GM12874 (cell line): ENCODE results near the gene RASGEF1B.

ENCODE experiments used
- TF ChIP-seq, protein P1 (sequence below): IDR thresholded peaks from 2 replicates; pipeline ENCODE4 v1.5.1; 2011; ENCODE audit warnings: low read depth, mild to moderate bottlenecking, control low read depth, low read length, moderate library complexity; ENCODE audit not compliant: insufficient read depth

Gene RASGEF1B

DNA sequence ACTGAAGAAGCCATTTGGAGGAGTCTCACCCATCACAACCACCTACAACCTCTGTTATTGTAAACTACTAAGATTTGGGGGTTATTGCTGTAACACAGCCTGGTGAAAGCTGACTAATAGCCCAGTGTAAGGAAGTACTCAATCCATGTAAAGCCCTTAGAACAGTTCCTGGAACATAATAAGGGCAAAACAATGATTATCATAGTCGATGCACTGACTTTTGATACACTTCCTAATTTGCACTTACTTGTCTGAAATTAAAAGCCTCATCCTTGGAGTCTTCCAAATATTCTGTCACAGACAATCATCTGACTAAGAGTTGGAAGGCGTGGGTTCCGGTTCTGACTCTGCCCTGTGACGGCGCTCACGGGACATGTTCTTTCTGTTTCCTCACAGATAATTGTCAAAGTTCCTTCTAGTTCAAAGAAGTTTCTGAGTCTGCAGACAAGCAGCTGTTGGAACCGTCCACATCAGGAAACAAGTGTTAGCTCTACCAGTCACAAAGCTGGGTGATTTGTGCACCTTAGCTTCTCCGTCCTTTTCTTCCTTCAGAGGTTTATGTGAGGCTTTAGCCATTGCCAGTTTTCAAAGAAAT is 33.4 kb upstream of the RASGEF1B start:
- TF ChIP-seq, protein P1, sequence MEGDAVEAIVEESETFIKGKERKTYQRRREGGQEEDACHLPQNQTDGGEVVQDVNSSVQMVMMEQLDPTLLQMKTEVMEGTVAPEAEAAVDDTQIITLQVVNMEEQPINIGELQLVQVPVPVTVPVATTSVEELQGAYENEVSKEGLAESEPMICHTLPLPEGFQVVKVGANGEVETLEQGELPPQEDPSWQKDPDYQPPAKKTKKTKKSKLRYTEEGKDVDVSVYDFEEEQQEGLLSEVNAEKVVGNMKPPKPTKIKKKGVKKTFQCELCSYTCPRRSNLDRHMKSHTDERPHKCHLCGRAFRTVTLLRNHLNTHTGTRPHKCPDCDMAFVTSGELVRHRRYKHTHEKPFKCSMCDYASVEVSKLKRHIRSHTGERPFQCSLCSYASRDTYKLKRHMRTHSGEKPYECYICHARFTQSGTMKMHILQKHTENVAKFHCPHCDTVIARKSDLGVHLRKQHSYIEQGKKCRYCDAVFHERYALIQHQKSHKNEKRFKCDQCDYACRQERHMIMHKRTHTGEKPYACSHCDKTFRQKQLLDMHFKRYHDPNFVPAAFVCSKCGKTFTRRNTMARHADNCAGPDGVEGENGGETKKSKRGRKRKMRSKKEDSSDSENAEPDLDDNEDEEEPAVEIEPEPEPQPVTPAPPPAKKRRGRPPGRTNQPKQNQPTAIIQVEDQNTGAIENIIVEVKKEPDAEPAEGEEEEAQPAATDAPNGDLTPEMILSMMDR, result no peak

GRCh38 chr4:81504112-81505003 is 32.7 kb upstream of the RASGEF1B start:
- TF ChIP-seq, protein P1, result no peak

GRCh38 chr4:81503586-81503985 is 31.9 kb upstream of the RASGEF1B start:
- TF ChIP-seq, protein P1, result no peak

DNA sequence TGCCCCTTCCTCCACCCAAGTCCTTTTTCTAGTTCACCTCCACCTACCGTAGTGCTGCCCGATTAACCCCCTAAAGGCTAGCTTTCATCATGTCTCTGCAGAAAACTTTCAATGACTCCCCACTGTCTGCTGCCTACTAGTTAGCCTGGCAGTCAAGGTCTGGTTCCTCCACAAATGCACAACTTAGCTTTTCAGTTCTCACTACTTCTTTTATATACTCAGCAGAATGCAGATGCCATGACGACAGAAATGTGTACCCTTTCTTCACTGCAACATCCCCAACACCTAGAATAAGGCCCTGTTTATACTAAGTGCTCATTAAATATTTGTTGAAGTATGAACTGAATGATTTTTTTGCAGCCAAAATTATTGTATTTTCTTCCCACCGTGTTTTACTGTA is 30.9 kb upstream of the RASGEF1B start:
- TF ChIP-seq, protein P1, result no peak

- TF ChIP-seq, protein P1, result no peak
Measured at GRCh38 chr4:81499840-81500239, 28.1 kb upstream of the RASGEF1B start.

- TF ChIP-seq, protein P1, result no peak
Measured at GRCh38 chr4:81498551-81499099, 26.9 kb upstream of the RASGEF1B start.

- TF ChIP-seq, protein P1, result no peak
Measured at GRCh38 chr4:81498046-81498445, 26.3 kb upstream of the RASGEF1B start.
